Kidney epithelial cell (primary cell): ENCODE results near the gene ASMTL. TPM values are rescaled to one million over a fixed set of nuclear protein-coding genes. Genes with fewer than 3 reads are reported as not detected.

Experiments
- DNase-seq: peaks from one replicate; pipeline ENCODE4 v3.0.0-alpha.2; 2010; ENCODE audit warnings: low read depth
- H3K27me3 ChIP-seq: 2 replicates; pipeline ENCODE4 v1.6.0; 2011; ENCODE audit warnings: low read length; ENCODE audit not compliant: control insufficient read depth, insufficient read depth
- H3K36me3 ChIP-seq: 2 replicates; pipeline ENCODE4 v1.5.1; 2011; ENCODE audit warnings: low read length; ENCODE audit not compliant: control insufficient read depth, insufficient read depth
- H3K4me3 ChIP-seq: 2 replicates; pipeline ENCODE4 v1.5.1; 2011; ENCODE audit warnings: low read depth, mild to moderate bottlenecking, control low read depth, low read length
- CTCF ChIP-seq: IDR thresholded peaks from 2 replicates; pipeline ENCODE4 v1.5.1; 2011; ENCODE audit warnings: mild to moderate bottlenecking, moderate library complexity, low read length, control low read depth, inconsistent platforms; ENCODE audit not compliant: insufficient read depth, poor library complexity, severe bottlenecking
- total RNA-seq: library from RNA; depleted of rRNA; stranded (reverse); fragments of >200 nt; gene quantifications from 2 replicates; pipeline ENCODE4 v1.2.3, GENCODE V29; 2015

The ASMTL gene
- total RNA-seq, 1 donor from 2014 or later = 15.9 TPM

GRCh38 chrX:1397001-1397400, 55.7 kb downstream of the ASMTL start:
- Histone ChIP-seq H3K4me3 (no peak overlapping the region), H3K27me3 (no peaks in the 10 kb centered on the region), H3K36me3 (peaks cover 2% of the 10 kb centered on the region)
- no peak for TF ChIP-seq CTCF
- DNase-seq = no peak

- Histone ChIP-seq H3K27me3 (no peaks in the 10 kb centered on the region), H3K36me3 (peaks cover 2% of the 10 kb centered on the region), H3K4me3 (no peak overlapping the region)
- no peak for TF ChIP-seq CTCF
- no peak for DNase-seq
Observed at GRCh38 chrX:1395646-1396216, 57.0 kb downstream of the ASMTL start.

GRCh38 chrX:1394731-1395501, 57.8 kb downstream of the ASMTL start:
- TF ChIP-seq CTCF = no peak
- H3K4me3 ChIP-seq = peak overlapping the region; percentile 1
- H3K36me3 ChIP-seq = peaks cover 2% of the 10 kb centered on the region
- no peak for DNase-seq
- no peaks in the 10 kb centered on the region for H3K27me3 ChIP-seq

GRCh38 chrX:1393871-1394615, 58.7 kb downstream of the ASMTL start:
- Histone ChIP-seq H3K36me3 (peaks cover 5% of the 10 kb centered on the region), H3K27me3 (no peaks in the 10 kb centered on the region), H3K4me3 (no peak overlapping the region)
- TF ChIP-seq CTCF = no peak
- no peak for DNase-seq

GRCh38 chrX:1392376-1393068, 60.2 kb downstream of the ASMTL start:
- Histone ChIP-seq H3K4me3 (peak overlapping the region; percentile 89), H3K36me3 (peaks cover 11% of the 10 kb centered on the region), H3K27me3 (no peaks in the 10 kb centered on the region)
- no peak for DNase-seq
- no peak for TF ChIP-seq CTCF
